MM.1S (cell line): Measurements from ENCODE around the gene SLC11A1.

Experiments used
- DNase-seq: peaks from one replicate; pipeline ENCODE4 v3.0.0-alpha.2; 2015
- H2AFZ ChIP-seq: fragments of 300-600 bp; sonication (generic); 2 replicates; pipeline ENCODE4 v1.6.0; 2016; ENCODE audit warnings: antibody characterized with exemption, low read length
- H3F3A ChIP-seq: fragments of 300-600 bp; sonication (generic); 2 replicates; pipeline ENCODE4 v1.6.1; 2016; ENCODE audit warnings: mild to moderate bottlenecking, antibody characterized with exemption, low read length, moderate library complexity, mixed read lengths; ENCODE audit not compliant: insufficient read depth
- H3K27ac ChIP-seq: fragments of 300-600 bp; sonication (generic); 2 replicates; pipeline ENCODE4 v1.5.1; 2016; ENCODE audit warnings: mild to moderate bottlenecking, low read length
- H3K27me3 ChIP-seq: fragments of 300-600 bp; sonication (generic); replicated peaks from 2 replicates; pipeline ENCODE4 v1.6.0; 2016; ENCODE audit warnings: low read length; ENCODE audit not compliant: insufficient read depth
- H3K36me3 ChIP-seq: fragments of 300-600 bp; sonication (generic); replicated peaks from 2 replicates; pipeline ENCODE4 v1.6.1; 2016; ENCODE audit warnings: mild to moderate bottlenecking, low read length, mixed read lengths; ENCODE audit not compliant: insufficient read depth
- H3K4me1 ChIP-seq: fragments of 300-600 bp; sonication (generic); 2 replicates; pipeline ENCODE4 v1.6.1; 2016; ENCODE audit warnings: low read length, mixed read lengths
- H3K4me2 ChIP-seq: fragments of 300-600 bp; sonication (generic); 2 replicates; pipeline ENCODE4 v1.6.0; 2016; ENCODE audit warnings: low read depth, low read length
- H3K4me3 ChIP-seq: fragments of 300-600 bp; sonication (generic); 2 replicates; pipeline ENCODE4 v1.5.1; 2016; ENCODE audit warnings: low read length, mixed read lengths
- H3K79me2 ChIP-seq: fragments of 300-600 bp; sonication (generic); 2 replicates; pipeline ENCODE4 v1.6.1; 2016; ENCODE audit warnings: mixed run types, low read length, mixed read lengths
- H3K9ac ChIP-seq: fragments of 300-600 bp; sonication (generic); 2 replicates; pipeline ENCODE4 v1.6.1; 2016; ENCODE audit warnings: low read length, mixed read lengths
- H3K9me2 ChIP-seq: fragments of 300-600 bp; sonication (generic); replicated peaks from 2 replicates; pipeline ENCODE4 v1.6.1; 2016; ENCODE audit warnings: mild to moderate bottlenecking, low read length, mixed read lengths; ENCODE audit not compliant: insufficient read depth
- H3K9me3 ChIP-seq: fragments of 300-600 bp; sonication (generic); replicated peaks from 2 replicates; pipeline ENCODE4 v1.6.1; 2016; ENCODE audit warnings: mild to moderate bottlenecking, low read length, mixed read lengths; ENCODE audit not compliant: insufficient read depth
- H4K20me1 ChIP-seq: fragments of 300-600 bp; sonication (generic); 2 replicates; pipeline ENCODE4 v1.6.1; 2016; ENCODE audit warnings: mild to moderate bottlenecking, low read length, moderate library complexity, mixed read lengths; ENCODE audit not compliant: insufficient read depth
- CTCF ChIP-seq: fragments of 300-600 bp; sonication (generic); IDR thresholded peaks from 2 replicates; pipeline ENCODE4 v1.5.1; 2016; ENCODE audit warnings: antibody characterized with exemption, low read length, mixed read lengths
- EZH2 ChIP-seq: fragments of 300-600 bp; sonication (generic); optimal IDR thresholded peaks from 2 replicates; pipeline ENCODE3; 2017; ENCODE audit warnings: low read depth, mild to moderate bottlenecking, antibody characterized with exemption, low read length, mixed read lengths
- EZH2phosphoT487 ChIP-seq: fragments of 300-600 bp; sonication (generic); IDR thresholded peaks from 2 replicates; pipeline ENCODE4 v1.6.1; 2018; ENCODE audit warnings: antibody characterized with exemption, low read length

SLC11A1 gene

GRCh38 chr2:218421027-218421426 is 39.0 kb downstream of the SLC11A1 start:
- no peak overlapping the region for H2AFZ ChIP-seq
- H3K36me3 ChIP-seq, result no peaks in the 10 kb centered on the region
- no peak overlapping the region for H3K9ac ChIP-seq
- no peak overlapping the region for H3K4me2 ChIP-seq
- no peak overlapping the region for H3K27ac ChIP-seq
- H3K27me3 ChIP-seq, result no peaks in the 10 kb centered on the region
- H3K9me2 ChIP-seq, result no peaks in the 10 kb centered on the region
- H4K20me1 ChIP-seq, result no peaks in the 10 kb centered on the region
- TF ChIP-seq CTCF (no peak), EZH2 (no peak), EZH2phosphoT487 (no peak)
- no peaks in the 10 kb centered on the region for H3K79me2 ChIP-seq
- H3K4me1 ChIP-seq, result no peaks in the 10 kb centered on the region
- DNase-seq, result no peak
- no peaks in the 10 kb centered on the region for H3K9me3 ChIP-seq
- no peak overlapping the region for H3K4me3 ChIP-seq
- no peaks in the 10 kb centered on the region for H3F3A ChIP-seq

GRCh38 chr2:218422403-218423086 is 40.5 kb downstream of the SLC11A1 start:
- TF ChIP-seq EZH2 (no peak), EZH2phosphoT487 (no peak)
- no peaks in the 10 kb centered on the region for H3K4me1 ChIP-seq
- no peak overlapping the region for H3K4me2 ChIP-seq

GRCh38 chr2:218423584-218423983 is 41.5 kb downstream of the SLC11A1 start:
- Histone ChIP-seq H3K9me2 (no peaks in the 10 kb centered on the region), H3K27ac (no peak overlapping the region), H3K4me3 (no peak overlapping the region), H2AFZ (no peak overlapping the region), H3K4me2 (no peak overlapping the region), H4K20me1 (no peaks in the 10 kb centered on the region), H3K9ac (no peak overlapping the region), H3K4me1 (no peaks in the 10 kb centered on the region), H3K27me3 (no peaks in the 10 kb centered on the region), H3K79me2 (no peaks in the 10 kb centered on the region), H3K9me3 (no peaks in the 10 kb centered on the region), H3K36me3 (no peaks in the 10 kb centered on the region), H3F3A (no peaks in the 10 kb centered on the region)
- DNase-seq, result no peak
- TF ChIP-seq CTCF (no peak), EZH2 (no peak), EZH2phosphoT487 (no peak)

More at GRCh38 chr2:218422403-218423086, 40.5 kb downstream of the SLC11A1 start:
- Histone ChIP-seq H3F3A (no peaks in the 10 kb centered on the region), H3K36me3 (no peaks in the 10 kb centered on the region), H4K20me1 (no peaks in the 10 kb centered on the region), H3K9me3 (no peaks in the 10 kb centered on the region), H3K4me3 (no peak overlapping the region), H2AFZ (no peak overlapping the region), H3K27ac (no peak overlapping the region), H3K79me2 (no peaks in the 10 kb centered on the region), H3K9me2 (no peaks in the 10 kb centered on the region), H3K27me3 (no peaks in the 10 kb centered on the region), H3K9ac (no peak overlapping the region)
- DNase-seq, result no peak

- Histone ChIP-seq H3K4me1 (no peaks in the 10 kb centered on the region), H3K36me3 (no peaks in the 10 kb centered on the region), H3K79me2 (no peaks in the 10 kb centered on the region), H4K20me1 (no peaks in the 10 kb centered on the region), H3K27ac (no peak overlapping the region), H3K9me3 (no peaks in the 10 kb centered on the region), H2AFZ (no peak overlapping the region), H3K9me2 (no peaks in the 10 kb centered on the region), H3K4me3 (no peak overlapping the region), H3K4me2 (no peak overlapping the region), H3F3A (no peaks in the 10 kb centered on the region), H3K9ac (no peak overlapping the region), H3K27me3 (no peaks in the 10 kb centered on the region)
- DNase-seq, result no peak
- TF ChIP-seq EZH2 (no peak), EZH2phosphoT487 (no peak)
Observed at GRCh38 chr2:218425531-218425930, 43.5 kb downstream of the SLC11A1 start.
